Ishikawa (cell line): Measurements from ENCODE around the gene ACAN.

ENCODE experiments used
- RAD21 ChIP-seq: IDR thresholded peaks from 2 replicates; pipeline ENCODE4 v1.6.1; 2012; ENCODE audit warnings: low read depth
- TAF1 ChIP-seq: IDR thresholded peaks from 2 replicates; pipeline ENCODE4 v1.6.1; 2012; ENCODE audit warnings: low read depth, mild to moderate bottlenecking
- TEAD4 ChIP-seq: IDR thresholded peaks from 2 replicates; pipeline ENCODE4 v1.6.1; 2012
- YY1 ChIP-seq: IDR thresholded peaks from 2 replicates; pipeline ENCODE4 v1.6.1; 2012; ENCODE audit warnings: low read depth
- ZBTB7A ChIP-seq: IDR thresholded peaks from 2 replicates; pipeline ENCODE4 v1.6.1; 2012; ENCODE audit warnings: low read depth
- TF ChIP-seq, protein P1 (sequence below): IDR thresholded peaks from 2 replicates; pipeline ENCODE4 v1.6.1; 2012
- TF ChIP-seq, protein P2 (sequence below): IDR thresholded peaks from 2 replicates; pipeline ENCODE4 v1.6.1; 2012; ENCODE audit warnings: low read depth, mild to moderate bottlenecking

DNA sequence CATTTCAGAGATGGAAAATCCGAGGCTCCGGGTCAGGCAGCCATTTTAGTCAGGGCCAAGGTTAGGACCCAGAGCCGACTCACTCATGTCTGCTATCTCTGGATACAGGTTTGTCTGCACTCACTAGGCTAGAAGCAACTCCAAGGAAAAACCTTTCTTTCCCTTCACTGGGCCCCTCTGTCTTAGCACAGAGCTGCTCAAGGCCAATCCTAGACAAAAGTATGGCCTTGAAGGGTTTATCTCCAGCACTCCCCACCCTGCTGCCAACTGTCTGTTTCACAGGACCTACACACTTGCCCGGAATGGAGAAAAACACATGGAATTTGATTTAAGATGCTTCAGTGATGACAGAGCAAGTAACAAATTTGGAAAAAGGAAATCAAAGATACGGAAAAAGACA, 25.6 kb downstream of the ACAN start:
- TF ChIP-seq YY1 = no peak
- TF ChIP-seq TEAD4 = no peak
- TF ChIP-seq, protein P1, sequence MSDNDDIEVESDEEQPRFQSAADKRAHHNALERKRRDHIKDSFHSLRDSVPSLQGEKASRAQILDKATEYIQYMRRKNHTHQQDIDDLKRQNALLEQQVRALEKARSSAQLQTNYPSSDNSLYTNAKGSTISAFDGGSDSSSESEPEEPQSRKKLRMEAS = no peak
- no peak for TF ChIP-seq TAF1
- TF ChIP-seq ZBTB7A = no peak
- TF ChIP-seq, protein P2, sequence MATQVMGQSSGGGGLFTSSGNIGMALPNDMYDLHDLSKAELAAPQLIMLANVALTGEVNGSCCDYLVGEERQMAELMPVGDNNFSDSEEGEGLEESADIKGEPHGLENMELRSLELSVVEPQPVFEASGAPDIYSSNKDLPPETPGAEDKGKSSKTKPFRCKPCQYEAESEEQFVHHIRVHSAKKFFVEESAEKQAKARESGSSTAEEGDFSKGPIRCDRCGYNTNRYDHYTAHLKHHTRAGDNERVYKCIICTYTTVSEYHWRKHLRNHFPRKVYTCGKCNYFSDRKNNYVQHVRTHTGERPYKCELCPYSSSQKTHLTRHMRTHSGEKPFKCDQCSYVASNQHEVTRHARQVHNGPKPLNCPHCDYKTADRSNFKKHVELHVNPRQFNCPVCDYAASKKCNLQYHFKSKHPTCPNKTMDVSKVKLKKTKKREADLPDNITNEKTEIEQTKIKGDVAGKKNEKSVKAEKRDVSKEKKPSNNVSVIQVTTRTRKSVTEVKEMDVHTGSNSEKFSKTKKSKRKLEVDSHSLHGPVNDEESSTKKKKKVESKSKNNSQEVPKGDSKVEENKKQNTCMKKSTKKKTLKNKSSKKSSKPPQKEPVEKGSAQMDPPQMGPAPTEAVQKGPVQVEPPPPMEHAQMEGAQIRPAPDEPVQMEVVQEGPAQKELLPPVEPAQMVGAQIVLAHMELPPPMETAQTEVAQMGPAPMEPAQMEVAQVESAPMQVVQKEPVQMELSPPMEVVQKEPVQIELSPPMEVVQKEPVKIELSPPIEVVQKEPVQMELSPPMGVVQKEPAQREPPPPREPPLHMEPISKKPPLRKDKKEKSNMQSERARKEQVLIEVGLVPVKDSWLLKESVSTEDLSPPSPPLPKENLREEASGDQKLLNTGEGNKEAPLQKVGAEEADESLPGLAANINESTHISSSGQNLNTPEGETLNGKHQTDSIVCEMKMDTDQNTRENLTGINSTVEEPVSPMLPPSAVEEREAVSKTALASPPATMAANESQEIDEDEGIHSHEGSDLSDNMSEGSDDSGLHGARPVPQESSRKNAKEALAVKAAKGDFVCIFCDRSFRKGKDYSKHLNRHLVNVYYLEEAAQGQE = no peak
- no peak for TF ChIP-seq RAD21
